NCI-H1694 treated with DMSO at 0.1 percent for 48 hours (cell line): ENCODE results near the gene FECH.
A peak's percentile ranks its signal among the peaks of the same experiment; 100 is the strongest.

Experiments
- DNase-seq: peaks from one replicate; lab custom pipeline; 2025; lab: John Stamatoyannopoulos, UW

Gene FECH

DNA sequence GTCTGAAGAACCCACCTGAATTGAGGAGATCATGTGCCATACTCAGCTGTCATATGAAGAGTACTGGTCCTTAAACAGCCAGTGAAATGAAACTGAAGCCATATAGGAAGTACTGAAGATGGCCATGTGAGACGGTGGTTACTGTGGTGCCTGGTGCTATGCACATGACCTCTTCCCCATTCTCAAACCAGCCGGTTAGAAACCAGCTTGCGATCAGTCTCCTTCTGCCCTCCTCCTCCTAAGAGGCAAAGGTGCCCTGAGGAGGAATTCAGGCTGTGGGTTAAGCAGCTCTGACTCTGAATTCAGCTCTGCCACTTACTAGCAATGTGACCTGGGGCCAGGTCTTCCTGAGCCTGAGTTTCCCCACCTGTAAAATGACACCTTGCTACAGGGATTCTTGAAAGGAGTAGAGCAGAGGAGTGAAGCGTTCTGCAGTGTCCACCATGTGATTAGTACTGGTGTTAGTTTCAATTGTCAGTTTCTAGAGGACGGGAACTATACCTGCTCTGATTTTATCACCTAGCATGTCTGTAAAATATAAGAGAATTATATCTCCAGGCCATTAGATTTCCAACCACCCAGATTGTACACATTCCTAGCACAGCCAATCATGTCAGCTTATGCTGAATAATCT lies 5.1 kb downstream of the FECH start:
- DNase-seq, result no peak

DNA sequence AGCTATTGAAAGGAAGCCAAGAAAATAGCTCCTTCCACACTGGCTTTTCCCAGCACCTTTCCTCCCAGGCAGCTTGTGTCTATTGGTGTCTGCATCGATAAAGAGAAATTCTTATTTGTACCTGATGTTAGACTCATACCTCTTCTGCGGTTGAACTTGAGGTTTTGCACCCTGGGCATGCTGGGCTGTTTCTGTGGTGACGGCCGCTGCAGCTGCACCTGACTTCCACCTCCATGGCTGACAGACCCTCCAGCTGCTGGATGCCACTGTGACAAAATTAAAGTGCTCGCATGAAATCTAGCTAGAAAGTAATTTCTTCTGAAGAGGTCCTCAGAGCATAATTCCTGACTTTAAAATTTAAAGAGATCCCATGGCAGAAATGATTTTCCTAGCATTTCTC lies 6.6 kb downstream of the FECH start:
- no peak for DNase-seq

DNA sequence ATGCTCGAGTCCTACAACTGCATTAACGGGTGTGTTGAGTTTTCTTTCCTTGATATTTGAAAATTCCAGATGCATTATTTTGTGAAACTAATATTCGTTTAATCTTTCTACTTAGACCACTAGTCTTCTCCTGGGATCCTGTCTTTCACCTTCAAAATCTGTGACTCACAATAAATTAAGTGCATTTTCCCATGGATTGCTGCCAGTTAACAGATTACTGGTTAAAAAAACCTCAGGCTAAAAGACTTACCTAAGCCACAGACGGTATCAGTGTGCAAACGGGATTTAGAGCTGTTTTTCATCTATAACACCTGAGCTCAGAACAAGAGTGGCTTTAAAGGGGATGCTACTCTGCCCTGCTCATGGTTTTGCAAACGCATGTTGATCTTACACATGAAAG lies 10.2 kb downstream of the FECH start:
- DNase-seq, result no peak

DNA sequence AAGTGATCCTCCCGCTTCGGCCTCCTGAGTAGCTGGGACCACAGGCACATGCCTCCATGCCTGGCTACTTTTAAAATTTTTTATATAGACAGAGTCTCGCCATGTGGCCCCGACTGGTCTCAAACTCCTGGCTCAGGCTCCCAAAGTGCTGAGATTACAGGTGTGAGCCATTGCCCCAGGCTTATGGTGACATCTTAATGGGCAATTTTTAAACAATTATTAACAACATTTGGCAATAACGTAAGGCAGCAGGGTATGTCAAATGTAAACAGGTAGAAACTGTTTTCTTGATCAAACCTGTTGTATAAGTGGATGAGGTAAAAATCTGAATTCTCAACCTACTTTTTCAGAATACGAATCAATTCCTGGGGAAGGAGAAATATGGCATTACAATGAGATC lies 11.0 kb downstream of the FECH start:
- DNase-seq, result no peak

DNA sequence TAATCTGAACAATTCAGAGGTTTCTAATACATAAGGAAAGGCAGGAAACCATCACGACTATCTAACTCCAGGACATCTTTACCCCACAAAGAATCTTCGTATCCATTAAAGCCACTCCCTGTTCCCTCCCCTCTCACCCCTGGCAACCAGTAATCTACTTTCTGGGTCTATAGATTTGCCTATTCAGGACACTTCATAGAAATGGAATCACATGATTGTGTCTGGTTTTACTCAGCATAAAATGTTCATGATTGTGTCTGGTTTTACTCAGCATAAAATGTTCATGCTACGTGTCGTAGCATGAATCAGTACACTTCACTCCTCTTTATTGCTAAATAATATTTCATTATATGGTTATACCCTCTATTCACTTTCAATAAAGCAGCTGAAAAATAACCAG lies 11.6 kb downstream of the FECH start:
- no peak for DNase-seq

DNA sequence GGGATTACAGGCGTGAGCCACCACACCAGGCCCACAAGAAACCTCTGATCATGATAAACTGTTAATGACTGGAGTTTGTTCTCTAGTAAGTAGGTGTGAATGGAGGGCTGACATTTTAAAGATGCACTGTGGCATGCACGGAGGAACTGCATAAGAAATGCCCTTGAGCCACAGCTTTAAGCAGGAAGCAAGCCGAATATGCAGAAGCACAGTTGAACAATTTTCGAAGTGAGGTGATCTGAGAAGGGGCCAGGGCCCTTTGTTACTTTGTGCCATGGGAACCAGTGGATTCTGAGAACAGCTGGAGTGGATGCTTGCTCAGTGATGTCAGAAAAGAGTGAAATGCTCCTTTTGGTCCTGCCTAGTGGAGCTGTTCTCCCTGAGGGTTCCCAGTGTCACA lies 16.3 kb downstream of the FECH start:
- DNase-seq, result no peak

DNA sequence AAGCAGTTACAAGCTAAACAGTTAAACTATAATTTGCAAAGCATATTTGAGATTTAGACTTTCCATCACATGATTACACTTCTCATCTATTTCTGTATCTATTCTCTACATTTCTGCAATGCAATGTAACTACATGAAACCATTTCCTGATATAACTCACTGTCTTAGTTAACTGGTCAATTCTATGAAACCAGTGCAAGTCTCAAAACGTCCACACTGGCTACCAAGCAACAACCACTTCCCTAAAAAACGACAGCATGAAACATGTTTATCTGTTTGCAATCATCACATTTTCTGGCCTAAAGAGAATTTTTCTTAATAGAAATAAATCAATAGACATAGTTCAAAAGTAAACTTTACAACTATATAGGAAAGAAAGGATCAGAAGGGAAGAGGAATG lies 17.4 kb downstream of the FECH start:
- no peak for DNase-seq

DNA sequence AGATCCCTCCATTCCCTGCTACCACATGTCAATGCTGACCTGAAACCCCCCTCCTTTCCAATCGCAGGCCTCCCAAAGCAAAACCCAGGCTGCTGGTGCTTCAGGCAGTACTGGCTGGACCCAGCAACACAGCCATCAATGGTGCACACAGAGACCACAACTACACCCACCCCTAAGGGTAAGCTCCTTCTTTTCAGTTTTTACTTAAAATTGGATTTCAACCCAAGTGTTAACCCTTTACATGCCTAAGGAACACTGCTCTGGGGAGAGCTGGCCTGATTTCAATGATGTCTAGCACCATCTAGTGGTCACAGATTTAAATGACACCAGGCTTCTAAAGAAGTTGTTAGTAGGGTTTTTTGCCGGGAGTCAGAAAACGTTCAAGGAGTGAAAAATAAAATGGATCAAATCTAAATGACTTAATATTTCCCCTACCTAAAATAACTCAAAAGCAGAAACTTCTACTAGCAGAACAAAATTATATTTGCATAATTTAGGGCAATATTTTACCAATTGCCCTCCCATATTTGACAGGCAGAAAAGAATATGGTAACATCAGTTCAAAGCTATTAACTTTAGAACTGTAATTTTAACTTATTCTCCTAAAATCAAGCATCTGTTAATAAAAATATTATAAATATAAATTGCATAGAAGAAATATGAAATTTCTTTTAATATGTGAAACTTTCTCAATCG lies 24.6 kb downstream of the FECH start:
- peak; percentile 71 for DNase-seq

DNA sequence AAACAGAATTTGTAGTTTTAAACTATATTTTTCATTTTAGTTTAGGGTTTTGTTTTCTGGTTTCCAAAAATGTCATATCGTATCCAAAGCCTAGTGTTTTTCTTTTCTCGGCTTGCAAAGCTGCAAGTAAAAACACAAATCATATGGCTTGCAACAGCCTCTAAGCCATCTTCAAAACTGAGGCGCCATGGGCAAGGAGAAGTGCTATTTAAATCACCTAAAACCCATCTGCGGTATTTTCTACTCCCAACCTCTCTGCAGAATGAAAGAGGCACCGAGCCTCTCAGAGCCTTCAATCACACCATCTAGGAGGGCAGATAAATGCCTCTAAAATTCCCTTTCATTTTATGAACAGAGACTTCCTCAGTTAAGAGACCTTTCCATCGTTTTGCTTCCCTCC lies 25.2 kb downstream of the FECH start:
- no peak for DNase-seq

DNA sequence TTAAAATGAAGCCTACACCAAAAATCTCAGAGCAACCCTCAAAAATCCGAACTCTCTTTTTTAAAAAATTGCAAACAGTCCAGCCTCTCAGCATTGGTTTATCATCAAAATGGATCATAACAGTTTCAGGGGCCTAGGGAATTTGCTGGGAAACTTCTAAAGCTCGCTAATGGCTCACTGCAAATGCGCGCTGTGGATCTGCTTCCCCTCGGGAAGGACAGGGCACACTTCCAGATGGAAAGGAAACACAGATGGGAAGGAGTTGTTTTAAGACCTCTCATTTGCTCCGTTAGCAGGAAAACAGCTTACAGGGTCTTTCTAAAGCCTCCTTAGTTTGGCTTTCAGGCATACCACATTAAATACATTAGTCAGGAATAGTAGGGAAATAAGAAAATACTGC lies 27.2 kb downstream of the FECH start:
- no peak for DNase-seq

DNA sequence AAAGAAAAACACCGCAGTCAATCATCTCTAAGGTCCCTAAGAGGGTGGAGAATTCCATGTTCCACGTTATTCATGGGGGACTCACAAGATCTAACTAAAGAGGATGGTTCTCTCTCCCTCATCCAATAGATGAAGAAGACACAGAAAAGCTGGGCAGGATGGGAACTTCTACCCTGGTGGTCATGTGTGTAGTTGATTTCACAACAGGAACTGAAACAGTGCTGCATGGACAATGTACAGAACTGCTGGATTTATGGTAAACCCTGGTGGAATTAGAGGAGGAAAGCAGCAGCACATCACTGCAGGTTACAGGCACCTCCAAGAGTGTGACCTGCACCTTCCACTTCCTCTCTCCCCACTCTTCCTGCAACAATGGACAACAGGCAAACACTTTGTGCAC lies 31.4 kb downstream of the FECH start:
- DNase-seq, result no peak

DNA sequence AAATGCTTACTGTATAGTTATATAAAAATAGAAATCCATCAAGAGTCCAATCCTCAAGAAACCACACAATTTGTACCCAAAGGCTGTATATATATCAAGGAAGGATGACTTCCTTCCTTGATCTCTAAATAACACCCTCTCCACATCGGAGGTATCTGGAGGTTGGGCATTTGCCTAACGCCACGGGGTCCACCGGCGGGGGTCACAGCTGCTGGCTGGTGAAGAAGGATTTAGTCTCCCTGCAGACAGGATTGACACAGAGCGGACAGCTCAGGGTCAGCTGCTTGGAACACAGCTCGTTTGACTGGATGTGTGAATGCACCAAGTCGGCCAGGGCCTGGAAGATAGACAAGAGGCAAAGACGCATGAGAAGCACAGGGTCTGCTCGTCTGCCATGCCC lies 36.0 kb downstream of the FECH start:
- no peak for DNase-seq

DNA sequence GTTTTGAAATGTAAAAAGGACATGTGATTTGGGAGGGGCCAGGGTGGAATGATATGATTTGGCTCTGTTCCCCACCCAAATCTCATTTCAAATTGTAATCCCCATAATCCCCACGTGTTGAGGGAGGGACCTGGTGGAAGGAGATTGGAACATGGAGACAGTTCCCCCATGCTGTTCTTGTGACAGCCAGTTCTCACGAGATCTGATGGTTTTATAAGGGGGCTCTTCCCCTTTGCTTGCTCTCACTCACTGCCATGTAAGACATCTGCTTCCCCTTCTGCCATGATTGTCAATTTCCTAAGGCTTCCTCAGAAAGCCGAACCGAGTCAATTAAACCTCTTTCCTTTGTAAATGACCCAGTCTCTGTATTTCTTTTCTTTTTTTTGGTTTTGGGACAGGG lies 39.2 kb downstream of the FECH start:
- DNase-seq, result no peak

DNA sequence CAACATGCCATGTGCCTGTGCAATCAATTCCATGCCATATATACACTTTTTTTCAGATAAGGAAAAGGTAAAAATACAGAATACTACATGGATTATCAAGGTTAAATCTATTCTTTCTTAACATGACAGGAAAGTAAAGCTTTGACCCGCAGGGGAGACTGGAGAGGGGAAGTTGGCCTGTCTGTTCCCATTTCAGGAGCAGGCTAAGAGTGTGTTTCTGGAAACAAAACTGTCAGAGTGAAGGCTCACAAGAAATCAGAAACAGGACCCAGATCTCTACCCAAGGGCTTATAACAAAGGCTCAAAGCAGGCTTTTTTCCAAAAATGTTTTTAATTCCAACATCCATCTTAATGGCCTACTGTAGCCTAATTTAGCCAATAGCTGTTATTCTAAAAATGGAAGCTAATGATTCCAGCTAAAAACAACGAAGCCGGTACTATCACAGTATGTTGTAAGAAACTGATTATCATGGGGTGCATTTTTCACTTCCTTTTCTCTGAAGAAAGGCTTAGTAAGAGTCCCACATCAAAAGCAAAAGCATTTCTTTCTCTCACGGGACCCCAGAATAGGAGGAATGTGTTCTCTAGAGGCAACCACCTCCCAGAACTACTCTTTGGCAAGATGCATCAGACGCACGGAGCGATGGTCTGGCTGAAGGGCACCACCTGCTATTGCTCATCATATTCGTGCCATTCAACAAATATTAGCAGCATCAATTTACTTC lies 41.4 kb downstream of the FECH start:
- no peak for DNase-seq

DNA sequence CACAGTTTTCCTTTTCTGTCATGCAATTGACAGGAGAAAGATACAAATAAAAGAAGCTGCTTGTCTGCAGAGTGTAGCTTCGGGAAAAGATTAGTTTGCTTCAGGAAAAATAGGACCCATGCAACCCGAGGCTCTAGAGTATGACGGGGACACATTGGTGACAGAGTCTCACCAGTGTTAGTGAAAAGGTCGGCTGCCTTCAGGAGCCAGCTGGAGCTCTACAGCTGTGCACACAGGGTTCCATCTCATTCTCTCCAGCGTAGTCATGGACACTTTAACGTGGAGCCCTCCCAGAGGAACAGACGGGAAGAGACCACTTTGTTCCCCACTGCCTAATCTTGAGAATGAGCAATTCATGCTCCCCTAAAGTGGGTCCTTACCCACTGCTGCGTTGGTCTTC lies 42.9 kb downstream of the FECH start:
- DNase-seq, result no peak

DNA sequence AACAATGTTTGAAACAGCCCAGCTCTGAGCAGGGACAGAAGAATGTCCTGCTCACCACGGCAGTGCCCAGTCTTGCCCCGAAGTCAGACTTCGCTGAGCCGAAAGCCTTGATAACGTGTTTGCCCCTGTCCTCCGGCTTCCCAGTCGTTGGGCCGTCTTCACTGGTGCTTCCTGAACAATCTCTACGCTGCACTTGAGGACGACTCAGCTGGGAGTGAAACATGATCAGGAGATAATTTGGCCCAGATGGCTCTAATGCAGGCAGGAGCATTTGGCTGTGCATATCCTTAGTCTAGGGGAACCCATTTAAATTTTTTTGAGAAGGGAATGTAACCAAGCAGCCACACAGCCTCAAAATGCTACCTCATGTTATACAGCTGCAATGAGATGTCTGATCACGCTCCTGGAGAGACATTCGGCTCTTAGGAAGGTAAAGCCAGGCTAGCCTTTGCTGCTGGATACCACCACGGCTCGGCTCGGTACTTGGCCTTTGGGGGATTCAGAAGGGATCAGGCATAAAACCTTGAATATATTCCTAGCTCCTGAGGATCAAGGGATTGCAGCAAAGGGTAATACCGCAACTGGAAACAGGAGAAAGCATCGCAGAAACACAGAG lies 43.6 kb downstream of the FECH start:
- peak; percentile 21 for DNase-seq

DNA sequence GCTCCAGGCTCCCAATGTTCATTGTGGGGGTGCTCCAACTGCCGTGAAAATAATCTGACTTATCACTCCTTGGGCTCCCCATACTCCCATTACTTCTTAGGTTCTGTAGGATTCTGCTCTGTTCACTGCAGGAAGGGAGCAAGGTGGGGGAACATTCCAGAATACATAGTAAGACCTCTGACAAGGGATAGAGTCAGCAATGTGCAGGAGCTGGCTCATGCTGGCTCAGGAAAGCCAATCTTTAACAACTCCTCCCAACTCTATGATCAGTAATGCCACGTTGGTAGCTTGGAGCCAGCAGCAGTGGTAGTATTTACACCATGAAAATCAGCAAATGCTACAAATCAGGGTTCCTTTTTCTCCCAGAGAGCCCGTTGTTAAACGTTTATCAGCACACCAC lies 44.4 kb downstream of the FECH start:
- DNase-seq, result no peak

DNA sequence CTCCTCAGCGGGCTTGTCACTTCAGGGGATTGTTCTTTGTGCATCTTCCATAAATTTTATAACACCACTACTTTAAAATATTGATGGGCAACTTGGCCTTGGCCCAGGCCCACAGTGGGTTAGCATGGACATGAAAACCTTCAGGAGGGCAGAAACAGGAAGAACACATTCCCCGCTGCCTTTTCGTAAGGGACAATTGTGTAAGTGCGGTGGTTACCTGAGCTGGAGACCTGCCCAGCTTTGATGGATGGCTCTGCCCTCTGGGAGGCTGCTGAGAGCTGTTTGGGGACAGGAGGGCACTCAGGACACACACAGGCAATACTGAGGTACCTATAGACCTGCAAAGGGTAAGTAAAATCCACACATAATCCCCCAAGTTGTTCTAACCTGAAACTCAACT lies 46.8 kb downstream of the FECH start:
- DNase-seq, result no peak

DNA sequence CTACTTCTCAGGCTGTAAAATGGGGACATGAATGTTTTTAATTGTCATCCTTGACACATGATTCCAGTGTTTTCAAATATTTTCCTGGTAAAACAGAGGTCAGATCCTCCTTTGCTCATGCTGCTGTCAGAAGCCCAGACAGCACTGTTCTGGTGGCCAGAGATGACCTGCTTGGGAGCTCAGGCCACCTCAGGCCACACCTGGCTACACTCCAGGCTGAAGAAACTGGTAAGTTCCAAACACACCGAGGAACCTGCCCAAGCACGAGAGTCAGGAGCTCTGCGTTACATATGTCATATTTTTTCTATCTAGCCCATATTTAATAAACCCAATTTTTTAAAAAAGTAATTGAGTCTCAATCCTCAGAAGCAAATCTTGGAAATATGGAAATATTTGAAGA lies 47.9 kb downstream of the FECH start:
- DNase-seq, result no peak

DNA sequence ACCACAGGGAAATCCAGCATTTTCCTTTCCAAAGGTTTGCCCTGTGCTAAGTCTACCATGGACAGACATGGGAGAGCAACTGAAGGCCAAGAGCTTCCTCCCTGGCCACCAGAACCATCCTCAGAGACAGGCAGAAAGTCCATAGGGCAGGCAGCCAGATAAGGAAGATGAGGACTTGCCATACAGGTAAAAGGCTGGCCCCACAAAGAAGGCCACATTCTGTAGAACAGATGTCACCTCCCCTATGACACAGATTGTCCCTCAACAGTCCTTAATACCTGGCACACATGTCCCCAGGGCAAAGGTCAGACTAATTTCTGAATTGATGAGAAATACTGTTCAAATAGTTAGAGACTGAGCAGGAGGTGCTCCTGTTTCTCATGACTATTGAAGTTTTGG lies 52.0 kb downstream of the FECH start:
- no peak for DNase-seq

DNA sequence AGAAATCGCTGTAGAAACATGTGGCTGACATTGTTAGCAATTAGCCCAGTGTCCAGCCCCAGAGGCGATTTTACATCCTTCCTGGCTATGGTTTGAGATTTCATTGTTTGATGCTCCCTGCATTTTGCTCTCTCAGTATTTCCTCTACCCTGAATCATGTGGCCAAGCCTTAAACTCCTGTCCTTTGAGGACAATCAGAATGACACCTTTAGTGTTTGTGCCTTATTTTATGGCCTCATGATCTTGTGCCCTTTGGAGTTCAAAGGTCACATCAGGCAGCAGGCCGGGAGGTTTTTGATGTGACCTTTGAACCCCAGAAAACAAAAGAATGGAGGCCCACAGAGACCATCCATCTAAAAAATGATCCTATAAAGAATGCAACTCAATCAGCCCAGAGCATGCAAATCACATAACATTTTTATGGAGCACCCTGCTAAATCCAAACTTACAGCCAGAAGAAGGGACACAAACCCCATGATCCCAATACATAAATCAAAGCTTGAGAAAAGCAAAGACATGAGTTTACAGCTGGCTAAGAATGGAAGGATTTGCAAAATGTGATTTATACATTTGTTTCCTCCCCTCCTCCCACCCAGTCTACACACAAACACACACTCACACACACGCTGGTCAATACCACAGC lies 52.5 kb downstream of the FECH start:
- DNase-seq, result no peak

DNA sequence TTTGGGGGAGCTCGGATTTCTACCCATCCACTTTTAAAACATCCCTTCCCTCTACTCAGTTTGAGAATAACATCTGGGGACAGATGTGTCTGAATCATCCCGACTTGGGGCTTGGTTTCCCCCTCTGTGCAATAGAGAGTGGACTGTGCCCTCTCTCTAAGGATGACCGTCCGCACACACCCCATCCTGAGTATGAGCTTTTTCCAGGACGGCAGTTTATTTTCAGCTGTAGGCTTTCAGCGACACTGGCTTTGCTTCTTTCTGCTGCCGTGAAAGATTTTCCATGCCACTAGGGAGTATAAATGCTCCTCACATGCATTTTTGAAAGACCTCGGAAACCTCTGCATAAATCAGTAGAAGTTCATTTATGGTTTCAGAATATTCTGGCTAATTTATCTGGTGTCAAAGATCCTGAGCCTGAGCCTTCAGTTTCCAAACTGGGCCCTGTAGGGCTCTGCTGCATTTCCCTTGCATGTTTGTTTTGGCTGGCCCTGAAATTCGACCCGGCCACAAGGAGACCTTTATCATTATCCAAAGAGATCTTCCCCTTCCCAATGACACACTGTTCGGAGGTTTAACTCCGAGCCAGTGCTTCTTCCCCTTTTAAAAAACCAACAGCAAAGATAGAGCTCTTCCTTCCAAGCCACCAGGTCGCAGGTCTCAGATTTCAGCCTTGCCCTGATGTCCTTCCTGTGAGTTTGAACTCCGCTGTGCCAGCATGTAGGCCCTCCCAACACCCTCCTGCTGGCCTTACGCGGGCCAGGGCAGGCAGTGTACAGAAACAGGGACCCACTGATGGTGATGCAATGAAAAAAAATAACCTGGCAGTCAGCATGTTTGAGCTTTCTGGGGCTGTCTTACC lies 53.3 kb downstream of the FECH start:
- DNase-seq, result no peak
